Stimulated activated CD8-positive, alpha-beta memory T cell treated with anti-CD3 and anti-CD28 coated beads, Interleukin-7, amount 100 ng/mL, for 24 hours (primary cell): Measurements from ENCODE around the gene ADAM10.
A peak's percentile ranks its signal among the peaks of the same experiment; 100 is the strongest.
"Not testable (repeated sequence)": the region's sequence is repeated elsewhere in the genome, so short reads cannot be mapped to it uniquely, and the experiment has no call there.

ENCODE experiments used
- DNase-seq: peaks from one replicate; pipeline ENCODE4 v3.0.0-alpha.2; 2020; ENCODE audit warnings: low read depth

The ADAM10 gene

GRCh38 chr15:58749532-58750337 lies at the start of gene ADAM10:
Gene ADAM10 (minus strand): TSS chr15:58749707. CDS start chr15:58749534, 173 bp downstream.
- peak; percentile 97 for DNase-seq

GRCh38 chr15:58797505-58797904 lies 48.0 kb upstream of the ADAM10 start:
- no peak for DNase-seq

- DNase-seq, result no peak
Observed at GRCh38 chr15:58795825-58796224, 46.3 kb upstream of the ADAM10 start.

GRCh38 chr15:58793862-58794261 lies 44.4 kb upstream of the ADAM10 start:
- DNase-seq, result no peak

- no peak for DNase-seq
Observed at GRCh38 chr15:58788056-58788710, 38.7 kb upstream of the ADAM10 start.

- DNase-seq, result no peak
Observed at GRCh38 chr15:58785355-58785754, 35.8 kb upstream of the ADAM10 start.

- DNase-seq, result no peak
Observed at GRCh38 chr15:58779554-58779953, 30.0 kb upstream of the ADAM10 start.

GRCh38 chr15:58777107-58777506 lies 27.6 kb upstream of the ADAM10 start:
- no peak for DNase-seq

GRCh38 chr15:58775402-58775801 lies 25.9 kb upstream of the ADAM10 start:
- no peak for DNase-seq

- no peak for DNase-seq
Observed at GRCh38 chr15:58773024-58773423, 23.5 kb upstream of the ADAM10 start.

- no peak for DNase-seq
Observed at GRCh38 chr15:58771621-58772250, 22.2 kb upstream of the ADAM10 start.

GRCh38 chr15:58770857-58771620 lies 21.5 kb upstream of the ADAM10 start, which contains the start of gene MINDY2:
Gene MINDY2 (plus strand): TSS chr15:58771302. CDS start chr15:58771396, 94 bp downstream.
- peak; percentile 86 for DNase-seq

- no peak for DNase-seq
Observed at GRCh38 chr15:58770519-58770856, 21.0 kb upstream of the ADAM10 start.

GRCh38 chr15:58768601-58769004 lies 19.1 kb upstream of the ADAM10 start:
- not testable (repeated sequence) for DNase-seq

GRCh38 chr15:58766290-58766689 lies 16.8 kb upstream of the ADAM10 start:
- no peak for DNase-seq

GRCh38 chr15:58764468-58764867 lies 15.0 kb upstream of the ADAM10 start:
- DNase-seq, result no peak

GRCh38 chr15:58762731-58763130 lies 13.2 kb upstream of the ADAM10 start:
- DNase-seq, result no peak

GRCh38 chr15:58762285-58762684 lies 12.8 kb upstream of the ADAM10 start:
- DNase-seq, result no peak

GRCh38 chr15:58761010-58761388 lies 11.5 kb upstream of the ADAM10 start:
- DNase-seq, result no peak

- no peak for DNase-seq
Observed at GRCh38 chr15:58760385-58761009, 11.0 kb upstream of the ADAM10 start.

- DNase-seq, result no peak
Observed at GRCh38 chr15:58758141-58758540, 8.6 kb upstream of the ADAM10 start.

GRCh38 chr15:58755956-58756355 lies 6.4 kb upstream of the ADAM10 start:
- no peak for DNase-seq
